IPS-18c (cell line): Measurements from ENCODE around the gene CNDP1.

Source experiments
- H3K4me3 ChIP-seq: 2 replicates; pipeline ENCODE4 v1.7.0; 2013; ENCODE audit warnings: low read depth, mild to moderate bottlenecking, low read length, moderate library complexity; ENCODE audit not compliant: insufficient read depth
- H3K9me3 ChIP-seq: one replicate; pipeline ENCODE4 v1.6.1; 2013; ENCODE audit warnings: mild to moderate bottlenecking, low read length, moderate library complexity; ENCODE audit not compliant: control insufficient read depth, insufficient read depth

Gene CNDP1

DNA sequence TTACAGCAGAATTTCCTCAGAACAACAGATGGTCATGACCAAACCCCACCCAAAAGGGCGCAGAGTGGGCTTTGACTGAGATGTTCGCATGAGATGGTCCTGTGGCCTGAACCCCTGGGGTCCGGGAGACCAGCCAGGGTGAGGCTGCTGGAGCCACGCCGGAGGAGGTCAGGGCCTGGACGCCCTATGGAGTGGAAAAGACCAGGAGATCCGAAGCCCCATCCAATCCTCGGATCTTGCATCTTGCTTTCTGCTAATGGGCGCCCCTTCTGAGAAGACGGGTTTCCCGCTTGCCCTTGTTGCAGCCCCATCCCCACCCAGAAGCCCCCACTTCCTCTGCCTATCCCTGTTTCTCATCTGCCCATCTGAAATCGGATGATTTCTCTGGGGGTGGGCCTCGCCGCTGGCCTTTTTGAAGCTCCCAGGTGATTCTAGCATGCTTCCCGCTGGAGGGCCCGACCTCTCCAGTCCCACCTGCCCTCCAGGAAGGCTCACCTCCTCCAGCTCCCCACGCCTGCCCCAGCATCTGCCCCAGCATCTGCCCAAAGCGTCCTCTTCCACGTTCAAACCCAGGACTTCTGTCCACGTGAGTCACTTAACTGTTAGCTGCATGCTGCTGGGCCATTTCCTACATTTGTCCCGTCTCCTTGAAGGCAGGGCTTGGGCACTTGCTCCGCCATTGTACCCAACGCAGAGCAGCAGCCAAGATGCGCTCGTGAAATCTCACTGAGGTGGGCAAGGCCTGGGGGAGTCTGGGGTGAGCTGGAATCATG lies 4.3 kb upstream of the CNDP1 start:
- H3K4me3 ChIP-seq, result no peak overlapping the region
- no peaks in the 10 kb centered on the region for H3K9me3 ChIP-seq

- H3K4me3 ChIP-seq, result no peak overlapping the region
- H3K9me3 ChIP-seq, result no peaks in the 10 kb centered on the region
Observed at GRCh38 chr18:74530584-74530862, 3.8 kb upstream of the CNDP1 start.

- Histone ChIP-seq H3K4me3 (no peak overlapping the region), H3K9me3 (no peaks in the 10 kb centered on the region)
Observed at GRCh38 chr18:74531043-74531442, 3.3 kb upstream of the CNDP1 start.

DNA sequence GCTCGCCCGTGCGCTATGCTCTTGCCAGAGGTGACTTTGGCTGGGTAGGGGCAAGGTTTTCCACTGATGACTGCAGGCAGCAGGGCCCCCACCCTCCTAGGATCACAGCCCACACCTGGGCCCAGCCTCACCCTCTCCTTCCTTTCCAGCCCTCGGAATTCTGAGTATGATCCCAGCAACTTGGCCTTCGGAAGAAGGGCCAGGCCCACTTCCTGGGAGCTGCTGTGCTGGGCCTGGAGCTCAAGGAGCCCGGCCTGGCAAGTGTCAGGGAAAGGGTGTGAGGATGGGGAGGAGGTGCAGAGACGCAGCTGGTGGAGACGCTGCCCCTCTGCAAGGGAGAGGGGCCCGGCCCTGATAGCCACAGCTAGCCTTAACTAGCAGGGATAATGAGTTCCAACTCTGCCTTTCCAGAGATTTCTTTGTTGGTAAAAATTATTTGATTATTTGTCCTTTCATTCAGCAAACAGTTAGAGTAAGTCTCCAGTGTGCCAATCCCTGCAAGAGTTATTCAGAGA lies 1.7 kb upstream of the CNDP1 start:
- H3K9me3 ChIP-seq, result no peaks in the 10 kb centered on the region
- no peak overlapping the region for H3K4me3 ChIP-seq

DNA sequence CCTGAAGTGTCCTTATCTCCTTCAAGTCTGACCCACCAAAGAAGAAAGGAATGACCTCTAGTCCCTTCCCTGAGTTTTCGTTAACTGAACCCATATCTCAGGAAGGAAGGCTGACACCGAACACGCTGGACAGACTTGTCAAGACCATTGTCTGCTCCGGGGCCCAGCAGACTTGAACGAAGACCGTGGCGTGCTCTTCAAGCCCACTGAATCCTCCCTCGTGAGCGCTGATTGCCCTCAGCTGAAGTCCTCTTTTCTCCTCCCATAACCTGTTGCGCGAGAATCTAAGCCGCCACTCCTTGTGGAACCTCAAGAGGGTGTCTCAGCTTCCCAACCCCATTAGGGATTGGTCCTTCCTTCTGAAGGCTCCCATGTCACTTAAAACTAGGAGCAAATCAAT lies 634 bp upstream of the CNDP1 start:
- H3K4me3 ChIP-seq, result no peak overlapping the region
- H3K9me3 ChIP-seq, result no peaks in the 10 kb centered on the region

DNA sequence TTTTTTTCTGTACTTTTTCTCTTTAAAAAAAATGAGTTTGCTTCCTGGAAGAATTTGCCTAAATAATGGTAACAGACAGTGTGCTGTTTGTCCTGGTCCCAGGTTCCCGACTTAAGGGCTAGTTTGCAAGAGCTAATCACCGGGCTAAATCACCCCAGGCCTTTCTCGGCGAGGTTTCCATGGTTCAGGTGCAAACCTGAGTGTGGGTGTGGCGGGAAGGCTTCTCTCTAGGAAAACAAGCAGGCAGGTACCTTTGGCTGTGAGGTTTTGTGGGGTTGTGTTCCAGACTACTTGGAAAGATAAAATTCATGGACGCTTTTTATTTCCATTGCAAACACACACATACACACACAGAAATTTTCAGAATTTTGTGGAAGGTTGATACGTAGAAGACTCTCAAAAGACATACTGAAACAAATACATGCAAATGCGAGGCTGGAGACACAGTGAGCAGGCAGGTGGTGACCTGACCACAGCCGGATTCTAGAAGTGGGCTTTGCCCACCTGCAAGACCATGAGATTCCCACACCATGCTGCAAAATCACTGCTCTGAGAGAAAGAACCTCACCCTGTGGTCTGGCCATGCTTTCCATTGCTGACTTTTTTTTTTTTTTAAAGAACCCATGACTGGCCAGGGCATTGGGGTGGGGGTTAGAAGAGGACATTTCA lies 815 bp downstream of the CNDP1 start:
- H3K9me3 ChIP-seq, result no peaks in the 10 kb centered on the region
- no peak overlapping the region for H3K4me3 ChIP-seq

DNA sequence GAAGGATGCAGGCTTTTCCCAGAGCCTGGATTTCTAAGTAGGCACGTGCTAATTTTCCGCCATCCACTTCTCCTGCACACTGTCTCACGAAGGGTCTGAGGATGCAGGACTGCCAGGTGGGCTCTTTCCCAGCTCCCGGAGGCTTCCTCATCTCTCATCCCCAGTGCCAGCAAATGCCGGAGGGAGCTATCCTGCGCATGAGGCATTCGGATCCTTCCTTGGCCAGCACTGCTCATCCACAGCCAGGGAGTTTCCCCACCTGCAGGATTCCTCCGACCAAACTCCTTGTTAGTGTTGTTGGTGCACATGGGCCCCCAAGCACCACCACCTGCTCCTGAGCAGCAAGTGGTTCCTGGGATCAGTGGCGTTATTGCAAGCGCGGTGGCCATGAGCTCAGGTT lies 5.0 kb downstream of the CNDP1 start:
- peaks cover 5% of the 10 kb centered on the region for H3K9me3 ChIP-seq
- no peak overlapping the region for H3K4me3 ChIP-seq

DNA sequence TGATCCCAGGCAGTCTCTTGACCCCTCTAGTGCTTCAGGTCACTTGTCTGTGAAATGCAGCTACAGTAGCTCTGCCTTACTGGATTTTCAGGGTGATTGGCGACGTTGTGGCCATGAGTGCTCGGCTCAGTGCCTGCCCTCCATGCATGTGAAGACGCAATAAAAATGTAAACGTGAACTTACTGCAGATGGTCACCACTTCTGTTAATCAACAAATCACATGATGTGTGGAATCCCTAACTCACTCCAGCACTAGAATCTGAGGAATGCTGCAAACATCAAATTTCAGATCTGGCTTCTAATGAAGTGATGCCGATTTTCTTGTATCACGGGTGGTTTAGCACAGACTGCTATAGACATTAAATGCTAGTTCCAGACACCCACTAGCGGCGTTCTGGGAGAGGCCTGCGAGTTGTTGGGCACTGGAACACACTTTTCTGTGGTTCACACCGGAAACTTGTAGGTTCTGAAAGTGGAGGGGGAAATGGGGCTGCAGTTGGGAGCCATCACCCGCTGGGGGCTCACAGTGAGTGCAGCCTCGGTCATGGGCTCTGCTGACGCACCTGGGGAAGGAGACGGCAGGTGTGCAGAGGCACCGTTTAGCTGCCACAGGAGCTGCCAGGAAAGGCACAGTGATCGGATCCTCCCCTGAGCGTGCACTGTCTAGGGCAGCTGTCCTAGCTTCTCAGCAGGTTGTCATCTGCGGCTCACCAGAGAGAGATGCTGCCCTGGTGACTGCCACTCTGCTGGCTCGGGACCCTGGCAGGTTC lies 6.5 kb downstream of the CNDP1 start:
- peaks cover 5% of the 10 kb centered on the region for H3K9me3 ChIP-seq
- H3K4me3 ChIP-seq, result no peak overlapping the region

DNA sequence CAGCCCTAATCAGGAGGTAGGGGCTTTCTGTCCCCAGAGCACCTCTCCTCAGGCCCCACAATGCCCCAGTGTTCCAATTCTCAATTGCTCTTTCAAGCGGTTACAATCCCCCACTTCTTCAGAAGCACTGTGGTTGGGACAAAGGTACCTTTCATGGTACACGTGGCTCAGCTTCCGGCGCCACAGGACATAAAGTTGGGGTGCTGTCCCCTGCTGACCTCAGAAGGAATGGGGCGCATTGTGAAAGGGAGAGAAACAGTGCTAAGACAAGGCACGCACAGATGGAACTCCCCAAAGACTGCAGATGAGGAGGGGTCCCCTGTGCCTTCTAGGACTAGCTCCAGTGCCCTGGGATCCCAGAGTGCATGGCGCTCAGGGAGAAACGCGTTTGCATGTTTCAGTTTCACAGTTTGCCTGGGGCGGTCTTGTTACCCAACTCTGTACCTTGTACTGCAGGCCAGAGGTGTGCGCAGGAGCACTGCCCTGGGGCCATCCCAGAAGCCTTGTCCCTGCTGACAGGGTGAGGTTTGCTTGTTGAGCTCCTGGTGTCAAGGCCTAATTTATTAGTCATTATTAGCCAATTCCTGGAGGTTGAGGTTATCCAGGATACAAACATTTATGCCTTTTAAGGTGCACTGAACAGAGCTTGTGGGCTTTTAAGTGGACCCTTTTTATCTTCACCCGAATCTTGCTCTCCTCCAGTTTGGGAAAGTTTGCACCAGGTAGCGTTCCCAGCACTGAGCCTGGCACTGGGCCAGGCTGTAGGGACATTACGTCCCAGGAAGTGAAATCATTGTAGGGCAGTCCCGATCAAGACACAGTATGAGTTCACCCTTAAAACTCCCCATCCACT lies 7.6 kb downstream of the CNDP1 start:
- H3K9me3 ChIP-seq, result peaks cover 5% of the 10 kb centered on the region
- no peak overlapping the region; the same call in 1 of the 2 replicates for H3K4me3 ChIP-seq

- peaks cover 11% of the 10 kb centered on the region for H3K9me3 ChIP-seq
- no peak overlapping the region for H3K4me3 ChIP-seq
Observed at GRCh38 chr18:74544898-74545297, 10.6 kb downstream of the CNDP1 start.

DNA sequence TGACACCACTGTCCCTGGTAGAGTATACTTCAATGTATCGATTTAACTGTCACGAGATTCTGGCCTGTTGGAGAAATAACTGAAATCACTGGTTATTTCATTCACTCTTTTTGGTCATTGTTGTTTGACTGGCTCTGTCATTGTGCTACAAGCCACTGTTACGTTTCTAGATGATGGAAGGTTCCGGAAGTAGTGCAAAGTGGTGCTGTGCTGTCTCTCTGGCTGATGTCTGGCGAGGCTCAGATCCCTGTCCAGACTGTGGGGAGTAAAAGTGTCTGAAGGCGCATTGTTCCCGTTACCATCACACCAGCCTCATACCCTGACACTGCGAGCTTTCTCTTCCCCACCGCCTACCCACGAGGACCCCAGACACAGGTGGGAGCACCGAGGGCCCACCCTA lies 11.7 kb downstream of the CNDP1 start:
- no peak overlapping the region for H3K4me3 ChIP-seq
- peaks cover 14% of the 10 kb centered on the region for H3K9me3 ChIP-seq

GRCh38 chr18:74546751-74547530 lies 12.6 kb downstream of the CNDP1 start:
- H3K4me3 ChIP-seq, result no peak overlapping the region
- peaks cover 14% of the 10 kb centered on the region for H3K9me3 ChIP-seq

DNA sequence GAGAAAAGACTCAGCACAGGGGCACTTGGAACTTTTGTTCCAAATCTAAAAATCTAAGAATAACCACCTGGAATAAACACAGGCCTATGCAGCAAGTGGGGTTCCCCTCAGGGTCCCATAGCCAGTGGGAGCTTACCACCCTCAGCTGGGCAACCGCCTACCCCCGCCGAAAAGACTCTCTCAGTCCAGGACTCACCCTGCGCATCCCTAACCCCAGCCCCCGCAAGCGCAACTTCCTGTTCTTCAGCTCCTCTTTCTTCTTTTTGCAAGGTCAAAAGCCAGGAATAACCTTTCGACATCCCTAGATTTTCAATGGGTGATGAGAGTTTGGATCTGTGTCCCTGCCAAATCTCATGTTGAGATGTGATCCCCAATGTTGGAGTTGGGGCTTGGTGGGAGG lies 13.6 kb downstream of the CNDP1 start:
- Histone ChIP-seq H3K4me3 (no peak overlapping the region), H3K9me3 (peaks cover 14% of the 10 kb centered on the region)

GRCh38 chr18:74549591-74550104 lies 15.3 kb downstream of the CNDP1 start:
- Histone ChIP-seq H3K9me3 (peaks cover 12% of the 10 kb centered on the region), H3K4me3 (no peak overlapping the region)

DNA sequence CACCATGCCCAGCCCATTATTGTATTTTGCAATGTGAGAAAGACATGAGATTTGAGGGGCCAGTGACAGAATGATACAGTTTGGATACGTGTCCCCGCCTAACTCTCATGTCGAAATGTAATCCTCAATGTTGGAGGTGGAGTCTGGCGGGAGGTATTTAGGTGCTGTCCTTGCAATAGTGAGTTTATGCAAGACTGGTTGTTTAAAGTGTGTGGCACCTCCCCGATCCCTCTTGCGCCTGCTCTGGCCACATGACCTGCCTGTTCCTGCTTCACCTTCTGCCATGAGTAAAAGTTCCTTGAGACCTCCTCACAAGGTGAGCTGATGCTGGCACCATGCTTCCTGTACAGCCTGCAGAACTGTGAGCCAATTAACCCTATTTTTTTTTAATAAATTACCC lies 16.6 kb downstream of the CNDP1 start:
- Histone ChIP-seq H3K4me3 (no peak overlapping the region), H3K9me3 (peaks cover 14% of the 10 kb centered on the region)

DNA sequence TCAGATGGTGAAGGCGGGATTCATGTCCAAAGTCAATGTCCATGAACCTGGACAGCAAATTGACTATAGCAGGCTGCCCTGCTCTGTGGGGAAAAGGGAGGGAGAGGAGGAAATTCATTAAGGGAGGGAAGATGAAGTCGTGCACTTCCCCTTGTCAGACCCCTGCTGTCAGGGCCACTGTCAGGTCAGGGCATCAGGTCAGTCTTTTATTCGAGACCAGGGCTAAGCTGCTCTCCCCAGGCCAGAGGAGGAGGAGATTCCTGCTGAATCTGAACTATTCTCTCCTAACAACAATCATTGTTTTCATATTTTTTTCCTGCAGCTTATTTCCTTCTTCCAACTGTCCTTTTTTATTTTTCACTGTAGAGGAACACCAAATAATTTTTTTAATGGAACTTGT lies 17.2 kb downstream of the CNDP1 start:
- peaks cover 14% of the 10 kb centered on the region for H3K9me3 ChIP-seq
- no peak overlapping the region for H3K4me3 ChIP-seq
